ENCODE data around the gene OS9.

The OS9 gene

DNA sequence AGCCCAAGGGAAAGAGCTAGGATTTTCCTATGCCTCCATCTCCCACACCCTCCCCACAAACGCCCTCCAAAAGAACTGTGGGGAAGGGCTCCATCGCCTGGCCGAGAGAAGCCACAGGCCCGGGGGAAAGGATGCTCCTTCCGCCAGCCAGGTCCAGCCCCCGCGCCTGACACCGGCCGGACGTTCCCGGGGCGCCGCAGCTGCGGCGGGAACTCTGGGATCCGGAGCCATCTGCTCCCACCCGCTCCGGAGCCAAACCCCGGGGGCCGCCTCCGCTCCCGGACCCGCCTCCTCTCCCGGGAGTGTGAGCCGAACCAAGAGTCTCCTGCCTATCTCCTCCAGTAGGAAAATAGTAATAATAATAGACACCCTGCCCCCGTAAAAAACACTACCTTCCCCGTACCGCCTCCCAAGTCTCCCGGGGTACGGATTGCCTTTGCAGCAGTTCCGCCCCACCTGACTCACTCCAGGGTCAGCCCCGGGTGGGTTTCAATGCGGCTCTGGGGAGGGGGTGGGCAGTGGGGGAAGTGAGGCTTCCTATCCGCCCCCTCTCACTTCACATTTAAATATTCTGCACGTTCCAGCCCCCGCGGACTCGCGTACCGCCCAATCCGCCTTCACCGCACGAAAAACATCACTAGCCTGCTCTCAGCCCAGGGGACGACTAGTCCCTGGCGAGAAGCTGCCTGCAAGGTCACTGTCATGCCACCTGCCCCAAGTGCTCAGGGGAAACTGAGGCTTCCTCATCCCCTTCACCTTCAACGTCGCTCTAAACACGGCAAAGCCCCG, 42.2 kb downstream of the OS9 start:
- in situ Hi-C loops (cut with MboI; ENCODE audit: low sequenced_read_pairs), result no loop called here

DNA sequence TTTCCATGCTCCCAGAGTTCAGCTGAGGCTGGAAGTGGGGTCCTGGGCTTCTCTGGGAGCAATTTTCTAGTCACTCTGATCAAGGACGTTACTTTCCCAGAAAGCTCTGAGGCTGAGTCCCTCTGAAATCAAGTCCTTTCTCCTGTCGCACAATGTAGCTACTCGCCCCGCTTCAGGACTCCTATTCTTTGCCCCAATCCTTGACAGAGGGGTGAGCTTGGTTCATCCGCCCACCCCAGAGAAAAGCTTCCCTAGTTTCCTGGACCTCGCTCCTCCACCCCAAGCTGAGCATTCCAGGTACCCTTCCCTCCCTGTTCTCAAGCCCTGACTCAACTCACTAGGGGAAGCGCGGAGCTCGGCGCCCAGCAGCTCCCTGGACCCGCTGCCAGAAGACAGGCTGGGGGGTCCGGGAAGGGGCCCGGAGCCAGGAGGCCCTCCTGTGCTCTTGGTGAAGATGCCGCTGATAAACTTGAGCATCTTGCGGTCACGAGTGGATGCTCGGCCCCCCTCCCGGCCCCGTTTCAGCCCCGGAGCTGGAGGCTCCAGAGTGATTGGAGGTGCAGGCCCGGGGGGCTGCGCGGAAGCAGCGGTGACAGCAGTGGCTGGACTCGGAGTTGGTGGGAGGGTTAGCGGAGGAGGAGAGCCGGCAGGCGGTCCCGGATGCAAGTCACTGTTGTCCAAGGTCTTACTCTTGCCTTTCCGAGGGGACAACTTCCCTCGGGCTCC, 43.0 kb downstream of the OS9 start:
- in situ Hi-C loops (cut with MboI; ENCODE audit: low sequenced_read_pairs), result no loop called here

DNA sequence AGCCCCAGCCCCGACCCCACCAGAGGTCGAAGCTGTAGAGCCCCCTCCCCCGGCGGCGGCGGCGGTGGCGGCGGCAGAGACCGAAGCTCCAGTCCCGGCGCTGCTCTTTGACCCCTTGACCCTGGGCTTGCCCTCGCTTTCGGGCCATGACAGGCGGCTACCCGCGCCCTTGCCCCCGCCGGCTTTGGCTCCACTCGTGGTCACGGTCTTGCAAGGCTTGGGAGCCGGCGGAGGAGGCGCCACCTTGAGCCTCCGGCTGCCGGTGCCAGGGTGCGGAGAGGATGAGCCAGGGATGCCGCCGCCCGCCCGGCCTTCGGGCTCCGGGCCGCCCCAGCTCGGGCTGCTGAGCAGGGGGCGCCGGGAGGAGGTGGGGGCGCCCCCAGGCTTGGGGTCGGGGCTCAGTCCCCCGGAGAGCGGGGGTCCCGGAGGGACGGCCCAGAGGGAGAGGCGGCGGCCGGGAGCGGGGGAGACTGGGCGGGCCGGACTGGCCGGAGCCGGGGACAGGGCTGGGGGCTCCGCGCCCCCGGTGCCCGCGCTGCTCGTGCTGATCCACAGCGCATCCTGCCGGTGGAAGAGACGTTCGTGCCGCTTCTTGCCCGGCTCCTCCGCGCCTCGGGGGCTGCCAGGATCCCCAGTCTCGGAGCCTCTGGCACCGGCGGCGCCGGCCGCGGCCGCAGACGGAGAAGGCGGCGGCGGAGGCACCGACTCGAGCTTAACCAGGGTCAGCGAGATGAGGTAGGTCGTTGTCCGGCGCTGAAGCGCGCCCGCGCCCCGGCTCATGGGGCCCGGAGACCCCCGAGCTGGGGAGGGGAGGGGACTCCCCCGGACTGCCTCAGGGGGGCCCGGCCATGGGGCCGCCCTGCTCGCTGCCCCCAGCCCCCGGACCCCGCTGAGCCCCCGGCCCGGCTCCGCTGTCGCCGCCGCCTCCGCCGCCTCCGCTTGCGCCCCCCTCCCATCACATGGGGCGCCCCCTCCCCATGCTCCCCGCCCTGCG, 43.8 kb downstream of the OS9 start:
- in situ Hi-C loops (cut with MboI; ENCODE audit: low sequenced_read_pairs), result no loop called here

DNA sequence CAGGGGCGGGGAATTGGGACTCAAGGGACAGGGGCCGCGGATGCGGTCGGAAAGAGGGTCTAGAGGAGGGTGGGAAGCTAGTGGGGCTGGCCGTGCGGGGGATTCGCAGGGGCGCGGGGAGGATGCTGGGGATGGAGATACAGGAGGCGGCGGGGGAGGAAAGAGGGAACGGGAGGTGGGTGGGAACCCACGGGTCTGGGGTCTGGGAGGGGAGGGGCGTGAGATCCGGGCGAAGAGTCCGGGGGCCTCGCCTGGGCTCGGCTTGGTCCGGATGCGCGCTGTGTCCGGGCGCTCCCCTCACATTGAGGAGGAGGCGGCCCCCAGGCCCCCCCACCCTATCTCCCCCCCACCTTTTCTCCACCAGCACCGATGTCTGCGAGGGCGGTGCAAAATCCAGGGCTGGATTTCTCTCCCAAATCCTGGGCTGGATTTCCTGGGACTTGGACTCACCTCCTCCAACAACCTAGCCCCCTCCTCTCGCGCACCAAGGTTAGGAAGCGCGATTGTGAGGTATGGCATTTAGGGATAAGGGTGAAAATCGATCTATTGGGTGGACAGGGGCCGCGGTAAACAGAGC, 44.8 kb downstream of the OS9 start, which contains the start of gene AGAP2:
AGAP2 (minus strand) TSS at position 82 of the 577 bp plus-strand sequence. CDS start 496 bp downstream, outside the sequence.
- in situ Hi-C loops (cut with MboI; ENCODE audit: low sequenced_read_pairs), result no loop called here

GRCh38 chr12:57739387-57739786, 45.5 kb downstream of the OS9 start:
- in situ Hi-C loops (cut with MboI; ENCODE audit: low sequenced_read_pairs), result no loop called here

DNA sequence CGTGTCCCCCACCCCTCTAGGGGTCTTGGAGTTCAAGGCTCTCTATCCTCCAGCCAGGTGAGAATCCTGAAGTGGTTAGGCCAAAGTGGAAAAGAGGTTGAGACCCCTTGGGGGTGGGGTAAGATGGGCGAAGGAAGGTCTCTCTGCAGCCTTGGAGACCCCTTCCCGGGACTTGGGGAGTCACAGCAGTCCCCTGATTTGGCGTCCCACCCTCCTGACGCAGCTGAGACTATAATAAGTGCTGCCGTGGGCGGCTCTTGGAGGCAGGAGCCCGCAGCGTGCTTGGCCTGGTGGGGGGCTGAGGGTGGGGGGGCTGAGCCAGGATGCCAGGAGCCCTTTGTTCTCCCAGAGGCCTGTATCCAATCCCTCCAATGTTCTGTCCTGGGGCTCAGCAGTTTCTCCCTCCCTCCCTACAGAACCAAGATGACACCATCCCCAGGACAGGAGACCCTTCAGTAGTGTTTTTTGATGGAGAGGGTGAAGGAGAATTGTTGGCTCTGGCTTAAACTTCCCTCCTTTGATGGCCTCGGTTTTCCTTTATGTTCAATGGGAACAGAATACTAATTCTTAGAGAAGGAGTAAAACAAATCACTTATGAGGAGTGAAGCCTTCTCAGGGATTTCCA, 46.1 kb downstream of the OS9 start:
- in situ Hi-C loops (cut with MboI; ENCODE audit: low sequenced_read_pairs), result no loop called here

DNA sequence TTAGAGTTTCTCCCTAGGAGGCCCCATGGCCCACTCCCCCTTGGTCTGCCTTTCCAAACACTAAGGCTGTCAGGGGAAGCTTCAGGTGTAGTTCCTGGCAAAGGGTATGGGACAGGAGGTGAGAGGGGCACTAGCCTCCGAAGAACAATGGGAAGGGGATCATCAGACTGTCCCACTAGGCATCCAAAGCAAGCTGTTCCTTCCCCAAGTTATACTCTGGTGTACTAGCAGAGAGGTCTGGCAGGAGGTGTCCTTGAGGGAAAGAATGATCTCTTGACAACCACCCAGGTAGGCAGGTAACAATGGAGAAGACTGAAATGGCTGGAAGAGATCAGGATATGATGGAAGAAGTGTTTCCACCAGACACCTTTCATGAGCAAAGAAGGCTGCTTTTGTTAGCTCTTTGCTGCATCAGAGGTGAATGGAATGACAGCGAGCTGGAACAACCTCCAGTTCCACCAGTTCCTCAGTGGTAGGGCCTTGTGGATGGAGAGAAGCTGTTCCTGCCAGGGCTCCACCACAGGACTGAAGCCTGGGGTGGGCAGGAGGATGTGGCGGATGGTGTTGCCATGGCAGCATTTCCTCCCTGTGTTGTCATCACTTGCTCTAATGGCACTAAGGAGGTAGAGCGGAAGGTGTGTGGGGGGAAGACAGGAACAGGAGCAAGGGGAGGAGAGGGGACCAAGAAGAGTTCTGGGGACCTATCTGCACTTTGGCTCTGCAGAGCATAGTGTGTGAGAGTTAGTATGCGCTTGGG, 46.9 kb downstream of the OS9 start:
- in situ Hi-C loops (cut with MboI; ENCODE audit: low sequenced_read_pairs), result no loop called here

DNA sequence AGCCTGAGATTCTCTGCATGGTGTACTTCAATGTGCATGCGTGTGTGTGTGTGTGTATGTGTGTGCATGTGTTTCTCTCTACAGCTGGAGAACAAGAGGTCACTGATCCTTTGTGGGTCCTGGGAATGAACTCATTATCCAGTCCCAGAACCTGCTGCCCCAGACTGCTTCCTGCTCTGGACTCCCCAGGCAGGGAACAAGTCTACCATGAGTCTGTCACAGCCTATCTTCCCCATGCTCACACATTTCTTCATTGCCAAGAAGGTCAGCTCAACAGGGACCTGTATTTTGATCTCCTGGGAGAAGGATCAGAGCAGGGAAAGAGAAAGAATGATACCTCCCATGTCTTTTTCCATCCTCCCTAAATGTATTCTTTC, 47.5 kb downstream of the OS9 start:
- in situ Hi-C loops (cut with MboI; ENCODE audit: low sequenced_read_pairs), result no loop called here

- in situ Hi-C loops (cut with MboI; ENCODE audit: low sequenced_read_pairs), result no loop called here
These were observed 48.2 kb downstream of the OS9 start for GRCh38 chr12:57741844-57742738.

- in situ Hi-C loops (cut with MboI; ENCODE audit: low sequenced_read_pairs), result no loop called here
These were observed 49.8 kb downstream of the OS9 start for GRCh38 chr12:57743769-57744168.

- in situ Hi-C loops (cut with MboI; ENCODE audit: low sequenced_read_pairs), result no loop called here
These were observed 50.4 kb downstream of the OS9 start for GRCh38 chr12:57744194-57744776.

DNA sequence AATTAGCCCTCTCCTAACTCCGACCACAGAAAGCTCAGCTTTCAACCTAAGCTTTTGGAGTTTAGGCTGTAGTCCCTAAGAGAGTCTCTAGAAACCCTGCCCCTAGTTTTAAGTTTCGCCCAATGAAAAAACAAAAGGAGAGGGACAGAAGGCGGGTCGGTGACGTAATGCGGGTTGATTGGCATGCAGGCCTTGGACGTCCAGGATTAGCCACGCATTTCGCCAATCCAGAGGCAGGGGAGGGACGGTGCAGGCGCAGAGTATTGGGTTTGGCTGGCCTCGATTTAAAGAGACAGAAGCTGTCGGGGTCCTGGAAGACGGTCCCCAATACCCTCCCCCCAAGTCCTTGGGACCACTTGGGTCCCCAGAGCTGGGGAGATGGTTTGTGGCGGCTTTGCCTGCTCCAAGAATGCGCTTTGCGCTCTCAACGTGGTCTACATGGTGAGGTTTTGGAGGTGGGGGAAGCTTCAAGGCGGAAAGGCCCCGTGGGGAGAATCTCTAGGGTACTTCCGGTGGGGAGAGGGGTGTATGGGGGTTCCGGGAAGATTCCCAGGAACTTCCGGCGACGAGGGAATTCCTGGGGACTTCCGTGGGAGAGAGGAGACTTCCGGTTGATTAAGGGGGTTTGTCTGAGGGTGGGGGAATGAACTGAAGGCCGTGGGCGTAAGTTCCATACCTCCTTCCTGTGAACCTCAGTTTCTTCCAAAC, 51.0 kb downstream of the OS9 start, which contains the start of gene TSPAN31:
TSPAN31 (plus strand) TSS at position 263 of the 708 bp plus-strand sequence; CDS start at position 379, 116 bp downstream.
- in situ Hi-C loops (cut with MboI; ENCODE audit: low sequenced_read_pairs), result no loop called here

- in situ Hi-C loops (cut with MboI; ENCODE audit: low sequenced_read_pairs), result no loop called here
These were observed 51.6 kb downstream of the OS9 start for GRCh38 chr12:57745485-57745881.

DNA sequence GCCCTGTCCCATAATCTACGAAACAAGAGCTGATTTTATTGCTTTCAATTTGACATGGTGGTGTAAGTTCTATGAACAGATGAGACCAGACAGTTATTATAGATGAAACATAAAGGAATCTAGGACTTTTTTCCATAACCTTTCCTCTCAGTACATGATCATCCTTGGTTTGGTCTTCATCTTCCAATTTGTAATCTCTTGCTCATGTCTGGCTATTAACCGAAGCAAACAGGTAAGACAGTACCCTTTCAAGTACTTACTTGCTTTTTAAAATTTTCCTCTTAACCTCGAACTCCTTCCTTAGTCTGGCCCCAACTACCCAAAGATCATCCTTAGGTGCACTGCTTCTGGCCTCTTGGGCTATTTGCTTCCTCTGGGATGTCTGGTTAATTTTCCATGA, 52.1 kb downstream of the OS9 start:
- in situ Hi-C loops (cut with MboI; ENCODE audit: low sequenced_read_pairs), result no loop called here

GRCh38 chr12:57749061-57749460, 55.1 kb downstream of the OS9 start:
- in situ Hi-C loops (cut with MboI; ENCODE audit: low sequenced_read_pairs), result no loop called here

DNA sequence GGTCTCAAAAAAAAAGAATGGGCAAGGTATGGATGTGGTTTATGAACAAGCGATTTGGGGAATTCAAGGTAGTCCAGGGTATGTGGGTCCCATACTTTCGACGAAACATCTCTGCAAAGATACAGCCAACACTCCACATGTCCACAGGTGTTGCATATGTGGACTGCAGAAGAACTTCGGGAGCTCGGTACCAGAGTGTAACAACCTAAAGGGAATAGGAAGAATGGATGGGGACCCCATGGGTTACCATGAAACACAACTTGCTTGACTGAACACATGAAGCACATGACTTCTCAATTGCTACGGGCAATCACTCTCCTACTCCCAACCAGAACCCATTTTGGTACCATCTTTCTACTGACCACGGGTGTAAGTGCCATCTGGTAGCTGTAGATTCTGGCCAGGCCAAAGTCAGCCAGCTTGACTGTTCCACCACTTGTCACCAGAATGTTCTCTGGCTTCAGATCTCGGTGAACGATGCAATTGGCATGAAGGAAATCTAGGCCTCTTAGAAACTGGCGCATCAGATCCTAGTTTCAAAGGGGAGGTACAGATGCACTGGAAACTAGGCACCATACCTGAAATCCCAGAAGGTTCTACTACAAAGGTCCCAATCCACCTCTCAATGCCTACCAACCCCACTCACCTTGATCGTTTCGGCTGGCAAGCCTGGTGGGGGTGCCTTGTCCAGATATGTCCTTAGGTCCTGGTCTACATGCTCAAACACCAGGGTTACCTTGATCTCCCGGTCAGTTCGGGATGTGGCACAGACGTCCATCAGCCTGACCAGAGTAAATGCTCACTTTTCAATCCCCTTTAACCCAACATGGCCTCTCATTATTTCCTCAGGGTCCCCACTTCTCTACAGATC, 56.9 kb downstream of the OS9 start:
- in situ Hi-C loops (cut with MboI; ENCODE audit: low sequenced_read_pairs), result no loop called here

- in situ Hi-C loops (cut with MboI; ENCODE audit: low sequenced_read_pairs), result no loop called here
These were observed 57.5 kb downstream of the OS9 start for GRCh38 chr12:57751432-57751787.
